NT2/D1 (cell line): Measurements from ENCODE around the gene CCDC116.

Experiments used
- SUZ12 ChIP-seq: IDR thresholded peaks from 2 replicates; pipeline ENCODE4 v1.6.1; 2011; ENCODE audit not compliant: insufficient read length, insufficient read depth; ENCODE audit errors: extremely low read depth
- YY1 ChIP-seq: IDR thresholded peaks from 2 replicates; pipeline ENCODE4 v1.6.1; 2011; ENCODE audit not compliant: insufficient read length, insufficient read depth
- ZNF274 ChIP-seq: IDR thresholded peaks from 2 replicates; pipeline ENCODE4 v1.6.1; 2011; ENCODE audit warnings: mild to moderate bottlenecking, low read depth, low read length

- TF ChIP-seq ZNF274 (no peak), SUZ12 (no peak), YY1 (no peak)
Observed at GRCh38 chr22:21613553-21614233, 18.9 kb upstream of the CCDC116 start.
